Brain microvascular endothelial cell (primary cell): Measurements from ENCODE around the gene UBQLN1.
"Not testable (repeated sequence)": the region's sequence is repeated elsewhere in the genome, so short reads cannot be mapped to it uniquely, and the experiment has no call there.

Experiments used
- DNase-seq: peaks from one replicate; pipeline ENCODE4 v3.0.0-alpha.2; 2020
- H3K27ac ChIP-seq: fragments of 250-450 bp; sonication (Bioruptor Pico); 2 replicates; pipeline ENCODE4 v1.5.1; 2020; ENCODE audit warnings: mild to moderate bottlenecking, moderate library complexity
- H3K27me3 ChIP-seq: fragments of 250-450 bp; sonication (Bioruptor Pico); replicated peaks from 2 replicates; pipeline ENCODE4 v1.5.1; 2020; ENCODE audit warnings: mild to moderate bottlenecking
- H3K36me3 ChIP-seq: fragments of 250-450 bp; sonication (Bioruptor Pico); replicated peaks from 2 replicates; pipeline ENCODE4 v1.5.1; 2020; ENCODE audit warnings: mild to moderate bottlenecking
- H3K4me3 ChIP-seq: 2 replicates; pipeline ENCODE4 v1.5.1; 2011; ENCODE audit warnings: low read depth, mild to moderate bottlenecking, control low read depth, low read length, moderate library complexity
- CTCF ChIP-seq: IDR thresholded peaks from 2 replicates; pipeline ENCODE4 v1.5.1; 2011; ENCODE audit warnings: low read depth, mild to moderate bottlenecking, moderate library complexity, low read length, control low read depth, inconsistent platforms; ENCODE audit errors: missing control alignments
- in situ Hi-C: cut with HindIII; loops from 2 replicates; pipeline ENCODE4 v1.10.0; 2017; ENCODE audit warnings: low sequenced_read_pairs, low pct_ligation_motif_present

The UBQLN1 gene

GRCh38 chr9:83707768-83708514 lies at the start of gene UBQLN1:
Gene UBQLN1, minus strand, starts transcription at chr9:83707958. Its CDS starts 279 bp downstream, at chr9:83707679.
- Histone ChIP-seq H3K4me3 (peak within 1 kb of the TSS; percentile 86), H3K27ac (peak within 1 kb of the TSS; percentile 100), H3K36me3 (no peaks in the 10 kb centered on the region), H3K27me3 (no peaks in the 10 kb centered on the region)
- DNase-seq = peak; percentile 88
- in situ Hi-C loops = no loop called here
- no peak for TF ChIP-seq CTCF

- in situ Hi-C loops = no loop called here
- TF ChIP-seq CTCF = no peak
- Histone ChIP-seq H3K27ac (no peak overlapping the region), H3K27me3 (no peaks in the 10 kb centered on the region), H3K4me3 (no peak overlapping the region), H3K36me3 (no peaks in the 10 kb centered on the region)
- DNase-seq = no peak
Observed at GRCh38 chr9:83754383-83754977, 46.7 kb upstream of the UBQLN1 start.

GRCh38 chr9:83749706-83750105 lies 41.9 kb upstream of the UBQLN1 start:
- DNase-seq = no peak
- Histone ChIP-seq H3K27ac (no peak overlapping the region), H3K27me3 (no peaks in the 10 kb centered on the region), H3K36me3 (no peaks in the 10 kb centered on the region), H3K4me3 (no peak overlapping the region)
- in situ Hi-C loops = no loop called here
- TF ChIP-seq CTCF = no peak

- no peak for DNase-seq
- TF ChIP-seq CTCF = no peak
- in situ Hi-C loops = no loop called here
Observed at GRCh38 chr9:83744206-83744605, 36.4 kb upstream of the UBQLN1 start.

GRCh38 chr9:83733739-83734138 lies 26.0 kb upstream of the UBQLN1 start:
- TF ChIP-seq CTCF = no peak
- Histone ChIP-seq H3K36me3 (no peaks in the 10 kb centered on the region), H3K27me3 (no peaks in the 10 kb centered on the region), H3K4me3 (no peak overlapping the region), H3K27ac (no peak overlapping the region)
- in situ Hi-C loops = no loop called here
- no peak for DNase-seq

More at GRCh38 chr9:83744206-83744605, 36.4 kb upstream of the UBQLN1 start:
- H3K27ac ChIP-seq = no peak overlapping the region
- H3K36me3 ChIP-seq = no peaks in the 10 kb centered on the region
- no peak overlapping the region for H3K4me3 ChIP-seq
- no peaks in the 10 kb centered on the region for H3K27me3 ChIP-seq

GRCh38 chr9:83728591-83729368 lies 21.0 kb upstream of the UBQLN1 start:
- in situ Hi-C loops, H3K36me3 ChIP-seq, H3K27me3 ChIP-seq, DNase-seq, H3K27ac ChIP-seq, H3K4me3 ChIP-seq: not testable (repeated sequence)
